ENCODE measurements around the gene PPP4R3A. TPM values are rescaled to one million over a fixed set of nuclear protein-coding genes. Genes with fewer than 3 reads are reported as not detected.

The PPP4R3A gene
- total RNA-seq (2022; extraction: Qiagen RNA extraction) = 67.8 to 77.6 TPM (median 69.9 TPM) in 5 replicates

GRCh38 chr14:91510171-91511042 is at the start of gene PPP4R3A:
Gene PPP4R3A (minus strand): TSS chr14:91510310. CDS start chr14:91509647, 663 bp downstream.

GRCh38 chr14:91417120-91417982 is 92.8 kb downstream of the PPP4R3A start, which contains the start of gene CCDC88C:
Gene CCDC88C (minus strand): TSS chr14:91417820. CDS start chr14:91417690, 130 bp downstream.

Other genes starting within 250 kb of the PPP4R3A start
- gene CCDC88C, start 92.5 kb downstream of the PPP4R3A start, total RNA-seq (2022; extraction: Qiagen RNA extraction) = 5.6 to 6.6 TPM (median 6.0 TPM) in 5 replicates
- not detected in 5 replicates for gene CATSPERB, start 221.8 kb upstream of the PPP4R3A start, total RNA-seq (2022; extraction: Qiagen RNA extraction)